ENCODE measurements around the gene RAB26.

RAB26 gene

DNA sequence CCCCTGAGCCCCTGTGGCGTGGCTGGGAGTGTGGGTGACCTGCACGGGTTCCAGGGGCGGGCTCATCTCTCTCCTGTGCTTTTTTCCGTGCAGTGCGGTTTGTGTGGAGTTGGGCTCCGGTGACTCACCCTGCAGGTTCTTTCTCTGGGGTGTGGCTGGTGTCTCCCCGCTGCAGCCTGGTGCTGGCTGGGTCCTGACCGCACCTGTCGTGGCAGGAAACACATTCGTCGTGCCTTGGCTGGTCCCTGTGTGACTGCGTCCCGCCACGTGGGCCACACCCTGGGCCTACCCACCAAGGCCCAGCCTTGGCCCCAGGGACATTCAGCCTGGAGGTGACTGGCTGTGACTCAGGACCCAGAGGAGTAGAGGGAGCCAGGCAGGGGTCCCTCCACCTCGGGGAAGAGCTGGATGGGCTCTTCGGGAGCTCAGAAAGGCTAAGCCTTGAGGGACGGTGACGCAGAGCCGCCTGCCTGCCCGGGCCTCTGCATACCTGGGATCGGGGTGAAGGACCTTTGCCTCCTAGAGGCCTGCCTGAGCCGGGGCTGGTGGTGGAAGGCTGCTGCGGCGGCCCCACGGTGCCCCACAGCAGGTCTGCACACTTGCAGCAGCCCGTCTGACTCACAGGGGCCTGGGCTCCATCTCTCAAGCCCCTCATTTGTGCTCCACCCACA is 14.9 kb downstream of the RAB26 start:
- DNase-seq: no peak

DNA sequence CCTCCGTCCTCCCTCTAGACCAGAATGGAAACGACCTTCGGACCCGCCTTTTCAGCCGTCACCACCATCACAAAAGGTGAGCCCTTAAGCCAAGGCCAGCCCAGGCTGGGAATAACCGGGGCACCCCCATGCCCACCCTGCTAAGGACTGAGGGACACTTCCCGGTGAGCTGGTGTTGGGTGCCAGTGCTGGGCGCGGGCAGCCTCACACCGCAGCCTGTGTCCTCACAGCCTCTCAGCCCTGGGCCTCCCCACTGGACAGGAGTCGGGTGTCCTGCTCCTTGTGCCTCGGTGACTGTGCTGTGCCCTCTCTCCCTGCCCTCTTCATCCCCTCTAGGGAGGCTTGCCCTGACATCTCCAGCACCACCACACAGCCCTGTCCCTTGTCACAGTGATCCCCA is 17.4 kb downstream of the RAB26 start:
- DNase-seq: no peak

GRCh38 chr16:2166263-2167067 is 18.0 kb downstream of the RAB26 start:
- DNase-seq: no peak

DNA sequence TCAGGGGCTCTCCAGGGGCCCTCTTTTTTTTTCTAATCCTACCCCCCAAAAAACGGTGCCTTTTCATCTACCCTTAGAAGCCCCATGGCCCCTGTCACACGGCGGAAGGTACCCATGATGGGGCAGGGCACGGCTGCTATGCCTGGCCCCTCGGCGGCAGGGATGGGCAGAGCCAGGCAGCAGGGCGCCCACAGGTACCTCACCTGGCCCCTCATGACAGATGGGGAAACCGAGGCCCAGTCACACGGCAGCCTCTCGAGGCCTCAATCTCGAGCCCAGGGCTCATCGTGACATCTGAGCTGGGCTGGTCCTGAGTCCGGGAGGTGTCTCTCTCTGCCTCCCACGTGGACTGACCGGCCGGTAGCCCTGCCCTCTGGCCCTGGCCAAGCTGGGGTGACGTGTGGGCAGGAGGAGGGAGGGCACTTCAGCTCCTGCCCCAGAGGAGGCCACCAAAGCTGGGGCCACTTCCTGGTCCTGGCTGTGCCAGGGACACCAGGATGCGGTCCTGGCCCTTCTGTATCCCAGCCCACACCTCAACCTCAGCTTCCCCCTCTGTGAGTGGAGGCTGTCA is 18.7 kb downstream of the RAB26 start:
- no peak for DNase-seq

GRCh38 chr16:2170080-2170479 is 21.7 kb downstream of the RAB26 start:
- DNase-seq: no peak

DNA sequence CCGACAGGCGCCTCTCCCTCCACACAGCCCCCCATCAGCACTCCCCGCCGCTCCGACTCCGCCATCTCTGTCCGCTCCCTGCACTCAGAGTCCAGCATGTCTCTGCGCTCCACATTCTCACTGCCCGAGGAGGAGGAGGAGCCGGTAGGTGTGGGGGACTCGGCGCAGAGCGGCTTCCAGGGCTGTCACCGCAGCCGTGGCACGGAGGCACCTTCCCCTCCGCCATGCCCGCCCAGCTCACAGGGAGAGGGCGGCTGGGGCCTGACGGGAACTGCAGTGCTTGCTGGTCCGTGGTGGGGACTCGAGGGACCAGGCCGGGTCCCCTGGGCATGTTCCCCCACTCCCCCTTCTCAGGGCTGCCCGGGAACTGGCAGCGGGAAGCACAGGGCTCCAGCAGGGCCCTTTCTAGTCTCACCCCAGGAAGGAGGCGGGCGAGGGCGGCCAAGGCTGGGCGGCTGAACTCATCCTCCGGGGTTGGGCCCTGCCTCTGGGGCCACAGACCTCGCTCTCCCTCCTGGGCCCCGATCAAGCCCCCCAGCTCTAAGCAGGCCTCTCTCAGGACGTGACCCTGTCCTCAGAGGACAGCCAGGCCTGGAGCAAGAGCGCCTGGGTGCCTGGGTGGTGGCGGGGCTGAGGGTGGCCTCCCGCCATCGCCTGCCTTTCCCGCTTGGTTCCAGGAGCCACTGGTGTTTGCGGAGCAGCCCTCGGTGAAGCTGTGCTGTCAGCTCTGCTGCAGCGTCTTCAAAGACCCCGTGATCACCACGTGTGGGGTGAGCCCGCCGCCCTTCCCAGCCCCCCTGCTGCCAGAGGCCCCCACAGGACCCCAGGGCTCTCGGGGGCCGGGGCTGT is 22.4 kb downstream of the RAB26 start:
- no peak for DNase-seq

DNA sequence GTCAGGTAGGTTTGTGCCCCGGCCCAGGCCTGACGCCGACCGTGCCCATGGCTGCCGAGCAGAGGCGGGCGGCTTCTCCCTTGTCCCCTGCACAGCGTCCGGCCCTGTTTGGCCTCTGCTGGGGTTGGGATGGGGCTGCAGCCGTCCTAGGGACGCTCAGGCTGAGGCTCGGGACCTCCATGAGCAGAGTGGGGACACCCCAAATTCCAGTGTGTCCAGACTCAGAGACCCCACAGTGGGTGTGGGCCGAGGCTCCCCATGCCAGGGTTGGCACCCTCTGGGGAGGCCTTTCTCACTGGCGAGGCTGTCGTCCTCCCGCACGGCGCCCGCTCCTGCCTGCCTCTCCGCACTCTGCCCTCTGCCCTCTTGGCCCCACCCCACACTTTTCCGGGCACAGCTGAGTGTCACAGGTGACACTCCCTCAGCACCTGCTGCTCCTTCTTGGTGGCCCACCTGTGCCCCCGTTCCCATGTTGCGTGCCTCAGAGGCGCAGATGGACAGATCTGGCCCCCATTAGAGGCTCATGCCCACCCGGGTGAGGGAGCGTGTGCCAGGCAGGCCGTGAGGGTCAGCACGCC is 23.3 kb downstream of the RAB26 start:
- DNase-seq: no peak

- no peak for DNase-seq
These were observed 24.4 kb downstream of the RAB26 start for GRCh38 chr16:2172688-2173335.

DNA sequence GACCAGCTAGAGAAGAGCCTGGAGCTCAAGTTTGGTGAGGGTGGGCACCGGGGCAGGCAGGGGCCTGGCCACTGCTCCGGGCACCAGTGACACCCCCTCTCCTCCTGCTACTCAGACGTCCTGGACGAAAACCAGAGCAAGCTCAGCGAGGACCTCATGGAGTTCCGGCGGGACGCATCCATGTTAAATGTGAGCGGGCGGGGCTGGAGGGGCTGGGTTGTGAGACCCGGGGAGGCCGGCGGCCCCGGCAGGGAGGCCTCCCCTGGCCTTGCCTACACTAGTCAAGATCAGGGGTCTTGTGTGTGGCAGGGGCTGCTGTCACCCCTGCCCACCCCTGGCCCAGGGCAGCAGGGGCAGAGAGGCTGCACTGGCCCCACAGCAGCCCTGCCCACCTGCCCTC is 24.9 kb downstream of the RAB26 start:
- no peak for DNase-seq

DNA sequence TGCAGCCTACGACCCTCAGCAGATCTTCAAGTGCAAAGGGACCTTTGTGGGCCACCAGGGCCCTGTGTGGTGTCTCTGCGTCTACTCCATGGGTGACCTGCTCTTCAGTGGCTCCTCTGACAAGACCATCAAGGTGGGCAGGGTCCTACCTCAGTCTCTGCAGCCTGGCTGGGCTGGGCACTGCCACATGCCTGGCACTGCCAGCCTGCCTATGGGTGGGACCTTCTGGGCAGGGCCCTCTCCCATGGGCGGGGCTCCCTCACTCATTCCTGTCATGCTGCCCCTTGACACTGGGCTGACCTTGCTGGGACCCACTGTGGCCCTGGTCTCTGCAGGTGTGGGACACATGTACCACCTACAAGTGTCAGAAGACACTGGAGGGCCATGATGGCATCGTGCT is 25.5 kb downstream of the RAB26 start:
- DNase-seq: no peak

DNA sequence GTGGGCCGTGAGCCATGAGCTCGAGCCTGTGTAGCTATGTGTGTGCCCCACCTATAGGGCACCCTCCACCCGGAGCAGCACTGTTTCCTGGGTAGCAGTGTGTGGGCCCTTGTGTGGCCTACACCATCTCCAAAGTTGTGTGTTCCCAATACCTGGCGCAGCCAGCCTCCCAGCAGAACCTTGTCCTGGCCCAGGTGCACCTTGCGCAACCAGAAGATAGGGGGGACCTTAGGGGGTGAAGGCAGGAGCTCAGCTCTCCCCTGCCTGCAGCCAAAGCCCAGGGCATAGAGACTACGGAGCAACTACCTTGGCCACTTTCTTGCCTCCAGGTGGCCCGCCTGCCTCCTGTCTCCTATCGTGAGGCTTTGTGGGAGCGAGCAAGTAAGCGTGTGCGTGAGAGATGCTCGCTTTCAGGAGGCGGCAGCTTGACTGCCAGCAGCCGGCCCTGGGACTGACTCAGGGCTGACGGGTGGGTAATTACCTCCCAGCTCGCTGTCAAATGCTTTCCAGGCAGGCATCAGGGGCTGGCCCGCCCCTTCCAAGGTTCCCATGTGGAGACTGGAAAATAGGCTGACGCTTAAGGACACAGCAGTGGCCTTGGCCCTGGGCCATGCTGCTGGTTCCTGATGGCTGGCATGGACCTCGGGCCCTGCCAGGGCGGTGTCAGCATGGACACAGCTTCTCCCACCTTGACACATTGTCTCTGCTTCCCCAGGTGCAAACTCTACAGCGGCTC is 26.1 kb downstream of the RAB26 start:
- DNase-seq: no peak

DNA sequence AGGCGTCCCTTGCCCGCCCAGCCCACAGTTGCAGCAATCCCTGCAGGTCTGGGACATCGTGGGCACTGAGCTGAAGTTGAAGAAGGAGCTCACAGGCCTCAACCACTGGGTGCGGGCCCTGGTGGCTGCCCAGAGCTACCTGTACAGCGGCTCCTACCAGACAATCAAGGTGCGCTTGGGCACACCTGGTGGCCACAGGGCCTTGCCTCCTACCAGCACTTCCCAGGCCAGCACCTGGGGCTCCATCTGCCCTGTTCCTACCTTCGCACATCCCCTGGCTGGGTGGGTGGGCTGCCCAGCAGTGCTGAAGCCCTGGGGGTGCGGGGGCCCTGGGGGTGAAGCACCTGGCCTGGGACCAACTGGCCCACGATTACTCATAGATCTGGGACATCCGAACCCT is 27.0 kb downstream of the RAB26 start:
- DNase-seq: no peak

- DNase-seq: no peak
These were observed 27.6 kb downstream of the RAB26 start for GRCh38 chr16:2176047-2176446.

- no peak for DNase-seq
These were observed 28.7 kb downstream of the RAB26 start for GRCh38 chr16:2177101-2177500.

GRCh38 chr16:2177561-2177960 is 29.1 kb downstream of the RAB26 start:
- no peak for DNase-seq

DNA sequence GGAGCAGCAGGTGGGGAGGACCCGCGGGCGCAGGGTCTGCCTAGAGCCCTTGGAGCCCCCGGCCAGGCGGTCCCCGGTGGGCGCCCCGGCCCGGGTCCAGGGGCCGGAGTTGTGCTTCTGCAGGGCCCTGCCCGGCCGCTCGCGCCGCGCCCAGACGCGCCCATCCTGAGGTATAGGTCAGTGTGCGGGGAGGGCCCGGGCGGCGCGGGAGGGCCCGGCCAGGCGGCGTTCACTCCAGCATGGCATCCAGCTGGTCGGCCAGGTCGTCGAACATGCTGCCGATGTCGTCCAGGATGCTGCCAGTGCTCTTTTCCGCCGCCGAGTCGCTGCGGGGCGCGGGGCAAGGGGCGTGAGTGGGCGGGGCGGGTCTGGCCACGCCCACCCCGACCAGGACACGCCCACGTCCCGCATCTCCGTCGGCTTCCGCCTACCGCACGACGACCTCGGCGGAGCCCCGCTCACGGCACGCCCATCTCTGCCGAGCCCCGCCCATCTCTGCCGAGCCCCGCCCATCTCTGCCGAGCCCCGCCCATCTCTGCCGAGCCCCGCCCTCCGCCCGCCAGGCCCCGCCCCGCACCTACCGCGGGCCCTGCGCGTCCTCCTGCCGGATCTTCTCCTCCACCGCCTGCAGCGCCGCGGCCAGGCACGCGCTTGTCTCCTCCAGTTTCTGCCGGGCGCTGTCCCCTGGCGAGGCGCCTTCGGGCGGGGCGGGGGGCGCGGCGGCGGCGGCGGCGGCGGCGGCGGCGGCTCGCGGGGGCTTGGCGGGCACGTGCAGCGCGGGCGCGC is 30.1 kb downstream of the RAB26 start:
- no peak for DNase-seq

GRCh38 chr16:2179107-2179501 is 30.7 kb downstream of the RAB26 start:
- DNase-seq: no peak

DNA sequence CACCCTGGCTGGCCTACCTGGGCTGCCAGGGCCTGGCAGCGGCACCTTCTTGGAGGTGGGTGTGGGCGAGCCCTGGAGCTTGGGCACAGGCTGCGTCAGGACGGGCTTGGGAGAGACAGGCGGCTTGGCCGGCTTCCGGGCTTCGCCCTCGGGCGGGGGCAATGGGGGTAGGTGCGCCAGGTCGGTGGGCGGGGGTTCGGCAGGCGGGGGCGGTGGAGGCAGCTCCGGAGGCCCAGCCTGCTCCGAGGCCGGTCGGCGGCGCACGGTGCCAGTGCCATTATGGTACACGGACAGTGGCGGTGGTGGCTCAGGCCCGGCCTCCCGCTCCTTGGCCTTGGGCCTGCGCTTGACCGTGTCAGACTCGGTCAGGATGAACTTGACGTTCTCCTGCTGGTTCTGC is 31.2 kb downstream of the RAB26 start:
- no peak for DNase-seq

GRCh38 chr16:2180461-2180860 is 32.0 kb downstream of the RAB26 start:
- DNase-seq: no peak

DNA sequence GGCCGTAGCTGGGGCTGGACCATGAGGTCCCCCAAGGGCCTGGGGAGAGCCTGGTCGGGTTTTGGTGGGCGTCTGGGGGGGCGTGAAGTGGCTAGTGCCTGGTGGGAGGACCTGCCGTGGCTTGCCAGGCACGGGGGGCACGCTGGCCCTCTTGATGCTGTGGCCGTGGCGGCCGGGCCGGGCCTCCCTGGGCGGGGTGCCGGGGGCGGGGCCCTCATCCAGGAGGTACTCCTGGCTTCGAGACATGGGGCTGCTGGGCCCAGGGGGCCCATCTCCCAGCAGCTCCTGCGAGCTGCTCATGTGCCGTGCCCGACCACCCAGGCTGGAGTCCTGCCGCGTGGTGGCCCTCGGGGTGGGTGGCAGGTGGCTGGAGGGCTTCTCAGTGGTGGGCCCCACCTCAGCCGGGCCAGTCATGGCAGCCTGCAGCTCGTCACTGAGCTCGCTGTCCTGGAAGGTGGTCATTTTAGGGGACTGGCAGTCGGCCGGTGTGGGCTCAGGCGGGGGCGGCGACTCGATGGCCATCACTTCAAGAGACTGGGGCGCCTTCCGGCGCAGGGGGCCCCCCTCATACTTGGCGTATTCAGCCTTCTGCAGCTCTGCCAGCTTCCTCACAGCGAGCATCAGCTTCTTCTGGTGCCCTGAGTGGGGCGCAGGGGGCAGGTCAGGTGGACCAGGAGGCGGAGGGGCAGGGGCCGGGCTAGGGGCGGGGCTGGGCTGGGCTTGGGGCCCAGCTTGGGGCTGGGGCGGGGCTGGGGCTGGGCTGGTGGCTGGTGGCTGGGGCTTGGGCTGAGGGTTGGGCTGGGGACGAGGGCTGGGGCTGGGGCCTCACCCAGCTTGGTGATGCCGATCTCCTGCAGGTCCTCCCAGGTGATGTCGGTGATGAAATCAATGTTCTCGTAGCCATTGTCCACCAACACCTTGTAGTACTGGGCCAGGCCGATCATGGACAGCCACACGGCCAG is 32.8 kb downstream of the RAB26 start:
- no peak for DNase-seq
